Measurements from ENCODE around the gene ARL4A. TPM values are rescaled to one million over a fixed set of nuclear protein-coding genes. Genes with fewer than 3 reads are reported as not detected.
"Not testable (repeated sequence)": the region's sequence is repeated elsewhere in the genome, so short reads cannot be mapped to it uniquely, and the experiment has no call there.

Gene ARL4A
- total RNA-seq, 2 experiments from 2014 or later = 11.7 to 12.0 TPM

DNA sequence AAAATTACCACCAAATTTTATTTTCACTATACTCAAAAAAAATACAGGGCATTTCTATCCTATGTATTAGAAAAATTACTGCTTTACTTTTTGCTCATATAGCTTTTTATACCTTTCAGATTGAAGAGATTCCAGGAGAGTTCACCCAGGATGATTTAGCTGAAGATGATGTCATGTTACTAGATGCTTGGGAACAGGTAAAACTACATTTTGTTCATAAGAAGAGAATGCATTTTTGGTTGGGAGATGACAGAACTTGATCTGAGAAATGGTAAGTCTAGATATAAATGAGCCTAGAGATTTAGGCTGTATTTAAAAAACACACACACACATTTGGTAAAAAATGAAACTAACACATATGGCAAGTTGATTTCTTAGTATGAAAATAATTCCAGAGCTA lies 38.1 kb upstream of the ARL4A start:
- H3K27ac Mint-ChIP-seq = no peak overlapping the region
- H3K36me3 Mint-ChIP-seq = no peaks in the 10 kb centered on the region
- POLR2A ChIA-PET = no interaction called here
- H3K9me3 Mint-ChIP-seq = no peaks in the 10 kb centered on the region
- H3K27me3 Mint-ChIP-seq = peaks cover 8% of the 10 kb centered on the region
- DNase-seq (no peak), ATAC-seq (ENCODE audit: low read depth) (no peak)
- no peak overlapping the region for H3K4me3 Mint-ChIP-seq
- H3K4me1 Mint-ChIP-seq = no peaks in the 10 kb centered on the region

DNA sequence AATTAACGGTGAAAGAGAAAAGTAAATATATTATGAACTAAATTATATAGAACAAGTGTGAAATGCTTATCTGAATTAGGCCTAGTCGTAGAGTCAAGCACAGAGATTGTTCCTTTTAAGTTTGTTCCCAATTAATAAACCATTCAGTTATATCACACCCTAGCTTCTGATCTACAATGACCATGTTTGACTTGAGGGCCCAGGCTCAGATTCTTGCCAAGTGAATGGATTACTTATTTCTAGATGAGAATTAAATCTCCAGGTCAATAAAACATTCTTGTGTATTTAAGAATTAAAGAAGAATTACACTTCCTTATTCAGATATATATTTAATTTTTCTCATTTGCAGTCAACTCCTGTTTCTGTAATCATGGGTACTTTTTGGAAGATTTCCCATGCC lies 37.4 kb upstream of the ARL4A start:
- peaks cover 8% of the 10 kb centered on the region for H3K27me3 Mint-ChIP-seq
- no peaks in the 10 kb centered on the region for H3K36me3 Mint-ChIP-seq
- H3K4me1 Mint-ChIP-seq = no peaks in the 10 kb centered on the region
- DNase-seq (no peak), ATAC-seq (ENCODE audit: low read depth) (no peak)
- no peak overlapping the region for H3K27ac Mint-ChIP-seq
- H3K4me3 Mint-ChIP-seq = no peak overlapping the region
- POLR2A ChIA-PET = no interaction called here
- no peaks in the 10 kb centered on the region for H3K9me3 Mint-ChIP-seq

DNA sequence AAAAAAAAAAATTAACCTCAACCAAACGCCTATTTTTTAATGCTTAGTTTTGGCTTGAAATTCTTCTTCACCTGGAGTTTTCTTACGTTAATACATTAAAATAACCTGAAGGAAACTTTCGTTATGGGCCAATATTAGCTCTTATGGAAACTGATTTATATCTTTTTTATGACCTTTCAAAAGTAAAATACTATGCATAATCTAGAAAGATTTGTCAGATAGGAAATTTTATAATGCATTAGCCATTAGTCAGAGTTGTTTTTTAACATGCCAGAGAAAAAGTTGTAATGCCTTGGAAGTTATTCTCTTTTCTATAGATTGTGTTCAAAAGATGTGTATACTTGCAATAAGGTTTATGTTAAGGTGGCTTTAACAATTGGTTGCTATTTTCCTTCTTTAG lies 34.3 kb upstream of the ARL4A start:
- DNase-seq (no peak), ATAC-seq (ENCODE audit: low read depth) (no peak)
- H3K27ac Mint-ChIP-seq = no peak overlapping the region
- H3K27me3 Mint-ChIP-seq = peaks cover 4% of the 10 kb centered on the region
- H3K36me3 Mint-ChIP-seq = no peaks in the 10 kb centered on the region
- POLR2A ChIA-PET = no interaction called here
- H3K9me3 Mint-ChIP-seq = no peaks in the 10 kb centered on the region
- no peaks in the 10 kb centered on the region for H3K4me1 Mint-ChIP-seq
- no peak overlapping the region for H3K4me3 Mint-ChIP-seq

DNA sequence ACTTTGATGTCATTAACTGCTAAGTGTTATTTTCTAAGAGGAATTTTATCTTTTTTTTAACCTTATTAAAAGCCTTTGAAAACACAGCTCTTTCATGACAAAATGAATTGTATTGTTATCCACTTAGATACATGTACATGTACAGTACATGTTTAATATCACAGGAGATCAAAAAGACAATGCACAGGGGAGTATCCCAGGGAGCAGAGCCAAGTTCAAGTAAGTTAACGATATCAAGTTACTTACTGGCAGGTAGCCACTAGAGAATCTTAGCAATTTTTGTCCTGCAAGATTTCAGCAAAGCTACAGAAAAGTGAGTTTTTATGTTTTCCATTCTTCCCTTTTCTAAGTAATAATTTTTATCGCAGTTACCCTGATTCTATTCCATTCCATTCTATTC lies 33.9 kb upstream of the ARL4A start:
- Mint-ChIP-seq H3K4me3 (no peak overlapping the region), H3K27me3 (peaks cover 2% of the 10 kb centered on the region), H3K4me1 (no peaks in the 10 kb centered on the region), H3K9me3 (no peaks in the 10 kb centered on the region), H3K27ac (no peak overlapping the region), H3K36me3 (no peaks in the 10 kb centered on the region)
- POLR2A ChIA-PET = no interaction called here
- ATAC-seq (ENCODE audit: low read depth) (no peak), DNase-seq (no peak)

DNA sequence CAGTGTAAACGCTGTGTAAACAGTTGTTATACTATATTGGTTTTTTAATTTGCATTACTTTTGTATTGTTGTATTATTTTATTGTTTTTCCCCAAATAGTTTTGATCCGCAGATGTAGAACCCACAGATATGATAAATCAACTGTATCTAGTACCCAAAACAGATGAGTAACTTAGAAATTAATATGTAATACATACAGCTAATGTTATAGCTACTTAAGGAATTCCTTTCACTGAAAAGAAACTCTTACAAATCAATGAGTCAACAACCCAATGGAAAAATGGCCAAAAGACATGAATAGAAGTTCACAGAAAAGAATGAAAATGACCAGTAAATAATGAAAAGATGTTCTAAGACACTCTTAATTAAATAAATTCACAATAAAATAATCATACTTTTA lies 32.3 kb upstream of the ARL4A start:
- Mint-ChIP-seq H3K4me3 (no peak overlapping the region), H3K27ac (no peak overlapping the region), H3K4me1 (no peaks in the 10 kb centered on the region), H3K27me3 (peaks cover 2% of the 10 kb centered on the region), H3K9me3 (no peaks in the 10 kb centered on the region), H3K36me3 (no peaks in the 10 kb centered on the region)
- DNase-seq = no peak
- ATAC-seq (ENCODE audit: low read depth) = no peak
- POLR2A ChIA-PET = no interaction called here

DNA sequence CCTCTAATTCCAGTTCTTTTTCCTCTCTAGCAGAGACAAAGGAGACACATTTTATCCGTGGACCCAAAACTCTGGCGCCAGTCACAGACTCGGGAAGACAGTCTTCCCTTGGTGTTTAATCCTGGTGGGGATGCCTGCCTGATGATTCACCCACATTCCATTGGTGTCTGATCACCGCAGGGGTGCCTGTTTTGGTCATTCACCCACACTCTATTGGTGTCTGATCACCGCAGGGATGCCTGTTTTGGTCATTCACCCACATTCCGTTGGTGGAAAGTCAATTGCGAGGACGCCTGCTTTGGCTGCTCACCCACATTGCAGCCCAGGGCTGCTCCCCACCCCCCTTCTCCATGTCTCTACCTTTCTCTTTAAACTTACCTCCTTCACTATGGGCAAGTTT lies 27.0 kb upstream of the ARL4A start:
- H3K27me3 Mint-ChIP-seq; ATAC-seq (ENCODE audit: low read depth); H3K4me1 Mint-ChIP-seq; H3K4me3 Mint-ChIP-seq; DNase-seq; H3K27ac Mint-ChIP-seq; H3K36me3 Mint-ChIP-seq; POLR2A ChIA-PET; H3K9me3 Mint-ChIP-seq: not testable (repeated sequence)

DNA sequence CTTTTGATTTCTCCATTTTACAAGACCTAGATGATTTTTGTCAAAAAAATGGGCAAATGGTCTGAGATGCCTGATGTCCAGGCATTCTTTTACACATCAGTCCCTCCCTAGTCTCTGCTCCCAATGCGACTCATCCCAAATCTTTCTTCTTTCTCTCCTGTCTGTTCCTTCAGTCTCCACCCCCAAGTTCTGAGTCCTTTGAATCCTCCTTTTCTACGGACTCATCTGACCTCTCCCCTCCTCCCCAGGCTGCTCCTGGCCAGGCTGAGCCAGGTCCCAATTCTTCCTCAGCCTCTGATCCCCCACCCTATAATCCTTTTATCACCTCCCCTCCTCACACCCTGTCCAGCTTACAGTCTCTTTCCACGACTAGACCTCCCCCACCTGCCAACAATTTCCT lies 26.4 kb upstream of the ARL4A start:
- DNase-seq; H3K9me3 Mint-ChIP-seq; H3K4me3 Mint-ChIP-seq; H3K36me3 Mint-ChIP-seq; ATAC-seq (ENCODE audit: low read depth); H3K27ac Mint-ChIP-seq; POLR2A ChIA-PET; H3K4me1 Mint-ChIP-seq; H3K27me3 Mint-ChIP-seq: not testable (repeated sequence)

DNA sequence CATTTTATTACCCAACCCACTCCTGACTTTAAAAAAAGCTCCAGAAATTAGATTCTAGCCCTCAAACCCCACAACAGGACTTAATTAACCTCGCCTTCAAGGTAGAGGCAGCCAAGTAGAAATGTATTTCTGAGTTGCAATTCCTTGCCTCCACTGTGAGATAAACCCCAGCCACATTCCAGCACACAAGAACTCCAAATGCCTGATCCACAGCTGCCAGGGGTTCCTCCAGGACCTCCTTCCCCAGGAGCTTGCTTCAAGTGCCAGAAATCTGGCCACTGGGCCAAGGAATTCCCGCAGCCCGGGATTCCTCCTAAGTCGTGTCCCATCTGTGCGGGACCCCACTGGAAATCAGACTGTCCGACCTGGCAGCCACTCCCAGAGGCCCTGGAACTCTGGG lies 25.9 kb upstream of the ARL4A start:
- POLR2A ChIA-PET = no interaction called here
- no peak overlapping the region for H3K27ac Mint-ChIP-seq
- DNase-seq (no peak), ATAC-seq (ENCODE audit: low read depth) (no peak)
- no peaks in the 10 kb centered on the region for H3K27me3 Mint-ChIP-seq
- no peaks in the 10 kb centered on the region for H3K36me3 Mint-ChIP-seq
- no peak overlapping the region for H3K4me3 Mint-ChIP-seq
- H3K9me3 Mint-ChIP-seq = no peaks in the 10 kb centered on the region
- no peaks in the 10 kb centered on the region for H3K4me1 Mint-ChIP-seq

DNA sequence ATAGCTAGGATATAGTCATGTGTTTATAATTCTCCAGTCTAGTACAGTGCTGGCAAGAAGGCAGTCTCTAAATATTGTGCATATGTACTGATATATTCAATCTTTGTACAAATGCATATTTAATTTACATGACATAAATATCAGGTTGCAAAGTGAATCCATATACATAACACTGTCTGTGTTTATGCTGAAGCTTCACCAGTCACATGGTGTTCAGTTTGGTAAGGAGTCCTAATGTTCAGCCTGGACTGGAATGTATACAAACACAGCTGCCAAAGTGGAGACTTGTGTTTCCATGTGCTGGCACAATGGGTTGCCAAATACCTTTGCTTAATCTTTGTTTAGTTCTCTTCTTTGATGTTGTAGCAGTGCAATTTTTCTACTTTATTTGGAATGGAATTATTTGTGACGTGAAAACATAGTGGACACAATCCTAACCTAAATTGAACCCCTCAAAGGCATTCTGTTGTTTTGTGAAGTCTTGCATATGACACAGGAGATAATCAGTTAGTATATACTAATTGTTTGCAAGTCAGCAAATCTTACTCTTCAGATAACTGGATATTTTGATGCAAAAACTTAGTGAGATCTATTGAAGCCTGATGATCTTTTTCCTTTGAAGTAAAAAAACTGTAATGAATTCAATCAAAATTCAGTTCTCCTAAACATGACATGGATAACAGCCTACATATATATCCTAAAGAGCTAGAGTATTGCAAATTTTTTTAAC lies 17.3 kb upstream of the ARL4A start:
- Mint-ChIP-seq H3K4me3 (no peak overlapping the region), H3K4me1 (no peaks in the 10 kb centered on the region), H3K27ac (no peak overlapping the region), H3K27me3 (no peaks in the 10 kb centered on the region), H3K36me3 (no peaks in the 10 kb centered on the region), H3K9me3 (no peaks in the 10 kb centered on the region)
- no peak for ATAC-seq (ENCODE audit: low read depth)
- POLR2A ChIA-PET = no interaction called here
- DNase-seq = no peak

DNA sequence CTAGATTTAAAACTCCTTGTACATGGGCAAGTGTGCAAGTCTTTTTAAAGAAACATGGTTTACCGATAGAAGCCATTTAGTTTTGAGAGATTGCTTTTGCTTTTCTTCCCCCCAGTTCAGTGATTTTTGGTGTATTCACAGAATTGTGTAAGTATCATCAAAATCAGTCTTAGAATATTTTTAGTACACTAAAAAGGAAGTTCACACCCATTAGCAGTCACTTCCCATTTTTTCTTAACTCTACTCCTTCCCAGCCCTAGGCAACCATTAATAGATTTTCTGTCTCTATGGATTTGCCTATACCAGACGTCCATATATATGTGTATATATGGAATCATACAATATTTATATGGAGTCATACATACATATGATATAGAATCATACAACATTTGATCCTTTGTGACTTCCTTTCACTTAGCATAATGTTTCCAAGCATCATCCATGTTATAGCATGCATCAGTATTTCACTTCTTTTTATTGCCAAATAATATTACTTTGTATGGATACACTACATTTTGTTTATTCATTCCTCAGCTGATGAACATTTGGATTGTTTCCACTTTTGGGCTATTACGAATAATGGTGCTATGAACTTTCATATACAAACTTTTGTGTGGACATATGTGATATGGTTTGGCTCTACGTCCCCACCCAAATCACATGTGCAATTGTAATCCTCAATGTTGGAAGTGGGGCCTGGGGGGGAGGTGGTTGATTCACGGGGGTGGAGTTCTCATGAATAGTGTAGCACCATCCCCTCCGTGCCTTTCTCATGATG lies 16.5 kb upstream of the ARL4A start:
- Mint-ChIP-seq H3K36me3 (no peaks in the 10 kb centered on the region), H3K4me3 (no peak overlapping the region), H3K9me3 (no peaks in the 10 kb centered on the region), H3K27me3 (no peaks in the 10 kb centered on the region), H3K4me1 (no peaks in the 10 kb centered on the region), H3K27ac (no peak overlapping the region)
- POLR2A ChIA-PET = no interaction called here
- ATAC-seq (ENCODE audit: low read depth) = no peak
- DNase-seq = no peak

DNA sequence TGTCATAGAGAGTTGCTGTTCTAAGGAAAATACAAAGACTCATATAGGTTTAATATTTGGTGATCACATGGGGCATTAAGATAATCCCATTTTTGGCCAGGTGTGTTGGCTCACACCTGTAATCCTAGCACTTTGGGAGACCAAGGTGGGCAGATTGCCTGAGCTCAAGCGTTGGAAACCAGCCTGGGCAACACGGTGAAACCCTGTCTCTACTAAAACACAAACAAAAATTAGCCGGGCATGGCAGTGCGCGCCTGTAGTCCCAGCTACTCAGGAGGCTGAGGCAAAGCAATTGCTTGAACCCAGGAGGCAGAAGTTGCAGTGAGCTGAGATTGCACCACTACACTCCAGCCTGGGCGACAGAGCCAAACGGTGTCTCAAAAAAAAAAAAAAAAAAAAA lies 14.0 kb upstream of the ARL4A start:
- H3K9me3 Mint-ChIP-seq; H3K36me3 Mint-ChIP-seq; H3K4me3 Mint-ChIP-seq; H3K27ac Mint-ChIP-seq; H3K27me3 Mint-ChIP-seq; H3K4me1 Mint-ChIP-seq; DNase-seq; ATAC-seq (ENCODE audit: low read depth); POLR2A ChIA-PET: not testable (repeated sequence)

DNA sequence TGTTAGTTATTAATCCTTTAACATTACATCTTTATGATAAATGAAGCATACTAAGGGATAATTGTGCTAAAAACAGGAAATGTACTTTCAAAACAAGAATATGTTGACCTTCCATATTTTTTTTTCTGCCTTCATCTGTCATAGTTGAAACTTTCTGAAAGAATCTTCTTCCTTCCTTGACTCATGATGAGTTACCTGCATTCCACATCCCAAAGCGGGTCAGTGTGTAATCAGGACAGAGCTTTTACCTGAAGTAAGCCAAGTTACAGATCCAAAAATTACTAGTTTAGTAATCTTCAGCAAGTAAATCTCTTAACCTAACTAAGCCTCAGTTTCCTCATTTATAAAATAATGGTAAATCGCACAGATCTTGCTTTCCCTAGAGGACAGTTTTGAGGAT lies 13.4 kb upstream of the ARL4A start:
- Mint-ChIP-seq H3K27ac (no peak overlapping the region), H3K9me3 (no peaks in the 10 kb centered on the region), H3K4me3 (no peak overlapping the region), H3K4me1 (no peaks in the 10 kb centered on the region), H3K27me3 (no peaks in the 10 kb centered on the region), H3K36me3 (no peaks in the 10 kb centered on the region)
- POLR2A ChIA-PET = no interaction called here
- DNase-seq (no peak), ATAC-seq (ENCODE audit: low read depth) (no peak)

DNA sequence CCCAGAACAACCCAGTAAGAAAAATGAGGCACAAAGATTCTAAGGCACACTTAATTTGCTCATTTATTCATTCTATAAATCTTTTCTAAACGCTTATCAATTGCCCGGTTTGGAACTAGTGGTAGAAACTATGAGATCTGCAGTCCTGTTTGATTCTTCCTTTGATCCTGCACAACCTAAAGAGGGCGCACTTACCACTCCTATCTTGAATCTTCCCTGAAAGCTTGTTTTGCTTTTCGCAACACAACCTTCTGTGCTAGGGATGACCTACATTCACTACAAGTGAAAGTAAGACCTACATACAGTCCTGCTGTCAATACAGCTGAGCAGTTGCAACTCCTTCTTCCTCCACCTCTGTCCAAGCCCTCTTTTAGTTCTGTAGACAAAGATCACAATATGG lies 12.6 kb upstream of the ARL4A start:
- ATAC-seq (ENCODE audit: low read depth) (peak; percentile 67), DNase-seq (no peak)
- H3K27me3 Mint-ChIP-seq = no peaks in the 10 kb centered on the region
- POLR2A ChIA-PET = interaction anchor here (1.6 kb wide), 1 partner anchor 12 kb away, joined by 5 read pairs; no protein-coding TSS in a partner anchor
- no peaks in the 10 kb centered on the region for H3K9me3 Mint-ChIP-seq
- no peaks in the 10 kb centered on the region for H3K36me3 Mint-ChIP-seq
- H3K4me1 Mint-ChIP-seq = no peaks in the 10 kb centered on the region
- H3K4me3 Mint-ChIP-seq = no peak overlapping the region
- H3K27ac Mint-ChIP-seq = no peak overlapping the region
